ENCODE data around the gene BID. TPM values are rescaled to one million over a fixed set of nuclear protein-coding genes. Genes with fewer than 3 reads are reported as not detected.
"Not testable (repeated sequence)": the region's sequence is repeated elsewhere in the genome, so short reads cannot be mapped to it uniquely, and the experiment has no call there.

BID gene
- total and polyA plus RNA-seq, 10 of the 15 experiments (the other 5 are each of a cell fraction or from before 2014, with no cell fraction given): 7.9 to 241 (median 136) TPM

- CTCF ChIA-PET: interaction anchor here (1.1 to 1.3 kb wide), 3 partner anchors 11 to 22 kb away, joined by 3 to 4 read pairs (median 3); no protein-coding TSS in a partner anchor
- H2AFZ ChIP-seq (ENCODE audit: control insufficient read depth, low read depth, low read length); H3K4me2 ChIP-seq (ENCODE audit: control insufficient read depth, insufficient read depth); RAD21 ChIA-PET (ENCODE audit: unreplicated experiment); DNase-seq (ENCODE audit: low read depth, low spot score); SMC1A ChIA-PET (ENCODE audit: uncharacterized antibody, unreplicated experiment); FAIRE-seq; in situ Hi-C loops (cut with MboI); H3K9me3 ChIP-seq (replicated peaks; ENCODE audit: control insufficient read depth, insufficient read depth, low read length); H3K27me3 ChIP-seq (replicated peaks in 1 of 2; ENCODE audit: control insufficient read depth in 2 of 2, insufficient read depth in 2 of 2, low read length in 1 of 2); intact Hi-C loops (cut with micrococcal nuclease; ENCODE audit: unreplicated experiment); H4K20me1 ChIP-seq (ENCODE audit: control insufficient read depth, insufficient read depth); H3K36me3 ChIP-seq (ENCODE audit: control insufficient read depth in 2 of 2, insufficient read depth in 2 of 2, low read length in 1 of 2); ATAC-seq; BruUV-seq (replicated peaks); H3K27ac ChIP-seq (ENCODE audit: control insufficient read depth, insufficient read depth); POLR2A ChIA-PET; H3K4me3 ChIP-seq; H3K9ac ChIP-seq (ENCODE audit: control insufficient read depth, insufficient read depth, low read length): not testable (repeated sequence)
- H3K79me2 ChIP-seq (ENCODE audit: control insufficient read depth, insufficient read depth, low read length): peaks cover 54% of the 10 kb centered on the region
- WGBS (ENCODE audit: insufficient coverage, insufficient replicate concordance, low lambda C conversion rate, missing lambda C conversion rate): 94% methylated on average over 9 of the region's 10 CpGs
- H3K4me1 ChIP-seq (ENCODE audit: control insufficient read depth, insufficient read depth, low read length): peaks cover 12% of the 10 kb centered on the region
Measured at GRCh38 chr22:17763442-17763841, 10.8 kb downstream of the BID start.

GRCh38 chr22:17761138-17761488 lies 13.2 kb downstream of the BID start:
- no peaks in the 10 kb centered on the region for H3K27me3 ChIP-seq (replicated peaks in 1 of 2; ENCODE audit: control insufficient read depth in 2 of 2, insufficient read depth in 2 of 2, low read length in 1 of 2)
- peaks cover 4% of the 10 kb centered on the region; the same call in 1 of the 2 replicates for H4K20me1 ChIP-seq (ENCODE audit: control insufficient read depth, insufficient read depth)
- no peak overlapping the region for H3K27ac ChIP-seq (ENCODE audit: control insufficient read depth, insufficient read depth)
- ChIA-PET CTCF (interaction anchor here (1.1 kb wide), 1 partner anchor 11 kb away, joined by 3 read pairs; no protein-coding TSS in a partner anchor), SMC1A (ENCODE audit: uncharacterized antibody, unreplicated experiment) (no interaction called here), RAD21 (ENCODE audit: unreplicated experiment) (interaction anchor here (1.3 kb wide), 1 partner anchor 24 kb away, joined by 3 read pairs; no protein-coding TSS in a partner anchor), POLR2A (no interaction called here)
- in situ Hi-C loops (cut with MboI): no loop called here
- H2AFZ ChIP-seq (ENCODE audit: control insufficient read depth, low read depth, low read length): no peak overlapping the region
- H3K79me2 ChIP-seq (ENCODE audit: control insufficient read depth, insufficient read depth, low read length): peaks cover 45% of the 10 kb centered on the region
- H3K4me2 ChIP-seq (ENCODE audit: control insufficient read depth, insufficient read depth): no peak overlapping the region
- intact Hi-C loops (cut with micrococcal nuclease; ENCODE audit: unreplicated experiment): no loop called here
- no peak for TF ChIP-seq ZNF384 (IDR thresholded peaks at IDR 0.05; ENCODE audit: borderline replicate concordance, low read depth, low read length)
- TF ChIP-seq SPI1 (IDR thresholded peaks at IDR 0.05; ENCODE audit: borderline replicate concordance, insufficient read depth, low read depth, low read length): no peak
- no peak for TF ChIP-seq NFIC (IDR thresholded peaks at IDR 0.05; ENCODE audit: low read depth, low read length)
- no peak for TF ChIP-seq KAT2A (conservative IDR thresholded peaks at IDR 0.05; ENCODE audit: control insufficient read depth, low read depth, low read length)
- no peak for TF ChIP-seq RELB (IDR thresholded peaks at IDR 0.05; ENCODE audit: low read depth)
- no peak for TF ChIP-seq CBX5 (IDR thresholded peaks at IDR 0.05; ENCODE audit: low read depth)
- TF ChIP-seq, protein P1, sequence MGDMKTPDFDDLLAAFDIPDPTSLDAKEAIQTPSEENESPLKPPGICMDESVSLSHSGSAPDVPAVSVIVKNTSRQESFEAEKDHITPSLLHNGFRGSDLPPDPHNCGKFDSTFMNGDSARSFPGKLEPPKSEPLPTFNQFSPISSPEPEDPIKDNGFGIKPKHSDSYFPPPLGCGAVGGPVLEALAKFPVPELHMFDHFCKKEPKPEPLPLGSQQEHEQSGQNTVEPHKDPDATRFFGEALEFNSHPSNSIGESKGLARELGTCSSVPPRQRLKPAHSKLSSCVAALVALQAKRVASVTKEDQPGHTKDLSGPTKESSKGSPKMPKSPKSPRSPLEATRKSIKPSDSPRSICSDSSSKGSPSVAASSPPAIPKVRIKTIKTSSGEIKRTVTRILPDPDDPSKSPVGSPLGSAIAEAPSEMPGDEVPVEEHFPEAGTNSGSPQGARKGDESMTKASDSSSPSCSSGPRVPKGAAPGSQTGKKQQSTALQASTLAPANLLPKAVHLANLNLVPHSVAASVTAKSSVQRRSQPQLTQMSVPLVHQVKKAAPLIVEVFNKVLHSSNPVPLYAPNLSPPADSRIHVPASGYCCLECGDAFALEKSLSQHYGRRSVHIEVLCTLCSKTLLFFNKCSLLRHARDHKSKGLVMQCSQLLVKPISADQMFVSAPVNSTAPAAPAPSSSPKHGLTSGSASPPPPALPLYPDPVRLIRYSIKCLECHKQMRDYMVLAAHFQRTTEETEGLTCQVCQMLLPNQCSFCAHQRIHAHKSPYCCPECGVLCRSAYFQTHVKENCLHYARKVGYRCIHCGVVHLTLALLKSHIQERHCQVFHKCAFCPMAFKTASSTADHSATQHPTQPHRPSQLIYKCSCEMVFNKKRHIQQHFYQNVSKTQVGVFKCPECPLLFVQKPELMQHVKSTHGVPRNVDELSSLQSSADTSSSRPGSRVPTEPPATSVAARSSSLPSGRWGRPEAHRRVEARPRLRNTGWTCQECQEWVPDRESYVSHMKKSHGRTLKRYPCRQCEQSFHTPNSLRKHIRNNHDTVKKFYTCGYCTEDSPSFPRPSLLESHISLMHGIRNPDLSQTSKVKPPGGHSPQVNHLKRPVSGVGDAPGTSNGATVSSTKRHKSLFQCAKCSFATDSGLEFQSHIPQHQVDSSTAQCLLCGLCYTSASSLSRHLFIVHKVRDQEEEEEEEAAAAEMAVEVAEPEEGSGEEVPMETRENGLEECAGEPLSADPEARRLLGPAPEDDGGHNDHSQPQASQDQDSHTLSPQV (IDR thresholded peaks at IDR 0.05): no peak
- TF ChIP-seq HDGF (IDR thresholded peaks at IDR 0.05): no peak
- no peak for TF ChIP-seq POLR2A (IDR thresholded peaks at IDR 0.05; ENCODE audit: low read depth, low read length)
- no peak for TF ChIP-seq POU2F2 (IDR thresholded peaks at IDR 0.05; ENCODE audit: borderline replicate concordance, low read depth, low read length)
- no peak for TF ChIP-seq TCF12 (IDR thresholded peaks at IDR 0.05; ENCODE audit: low read depth, low read length)
- no peak for TF ChIP-seq NFYB (IDR thresholded peaks at IDR 0.05; ENCODE audit: insufficient read depth, low read depth, low read length)
- no peak for TF ChIP-seq ETV6 (conservative IDR thresholded peaks at IDR 0.05 in 1 of 2, IDR thresholded peaks at IDR 0.05 in 1 of 2; ENCODE audit: borderline replicate concordance in 1 of 2, low read depth in 1 of 2)
- FAIRE-seq: no peak
- WGBS (ENCODE audit: insufficient coverage, insufficient replicate concordance, low lambda C conversion rate, missing lambda C conversion rate): 94% methylated on average over 2 of the region's 4 CpGs
- H3K4me1 ChIP-seq (ENCODE audit: control insufficient read depth, insufficient read depth, low read length): peaks cover 4% of the 10 kb centered on the region
- no peak overlapping the region for H3K9ac ChIP-seq (ENCODE audit: control insufficient read depth, insufficient read depth, low read length)
- BruUV-seq (replicated peaks): no TSS peak
- no peaks in the 10 kb centered on the region; a peak in 1 of 4 replicates for H3K36me3 ChIP-seq (ENCODE audit: control insufficient read depth in 2 of 2, insufficient read depth in 2 of 2, low read length in 1 of 2)
- H3K4me3 ChIP-seq: no peak overlapping the region
- no peaks in the 10 kb centered on the region for H3K9me3 ChIP-seq (replicated peaks; ENCODE audit: control insufficient read depth, insufficient read depth, low read length)
- no peak for ATAC-seq
- DNase-seq (ENCODE audit: low read depth, low spot score): no peak

Measured in GM12878 (cell line).